COR-L47 (cell line): ENCODE results near the gene TRMT6.

Source experiments
- DNase-seq: peaks from one replicate; lab custom pipeline; 2025; lab: John Stamatoyannopoulos, UW

TRMT6 gene

GRCh38 chr20:5950271-5951031 lies at the start of gene TRMT6, which contains the start of gene MCM8:
Gene TRMT6 (minus strand): TSS chr20:5950533. CDS start chr20:5950405, 128 bp downstream.
Gene MCM8 (plus strand): TSS chr20:5950652. CDS start chr20:5952016, 1,364 bp downstream.
- DNase-seq, result peak; percentile 96

- DNase-seq, result no peak
Measured at GRCh38 chr20:5999783-6000182, 49.5 kb upstream of the TRMT6 start.

GRCh38 chr20:5996765-5997164 lies 46.4 kb upstream of the TRMT6 start:
- no peak for DNase-seq

GRCh38 chr20:5991623-5992441 lies 41.5 kb upstream of the TRMT6 start:
- no peak for DNase-seq

GRCh38 chr20:5990946-5991345 lies 40.6 kb upstream of the TRMT6 start:
- no peak for DNase-seq

GRCh38 chr20:5989539-5989938 lies 39.2 kb upstream of the TRMT6 start:
- DNase-seq, result no peak

GRCh38 chr20:5987383-5987782 lies 37.0 kb upstream of the TRMT6 start:
- no peak for DNase-seq

GRCh38 chr20:5980720-5981538 lies 30.6 kb upstream of the TRMT6 start:
- DNase-seq, result no peak

- DNase-seq, result no peak
Measured at GRCh38 chr20:5979801-5980200, 29.5 kb upstream of the TRMT6 start.

- no peak for DNase-seq
Measured at GRCh38 chr20:5977975-5978374, 27.6 kb upstream of the TRMT6 start.

GRCh38 chr20:5977223-5977622 lies 26.9 kb upstream of the TRMT6 start:
- no peak for DNase-seq

- no peak for DNase-seq
Measured at GRCh38 chr20:5975778-5976177, 25.4 kb upstream of the TRMT6 start.

- DNase-seq, result no peak
Measured at GRCh38 chr20:5974531-5974930, 24.2 kb upstream of the TRMT6 start.

GRCh38 chr20:5973971-5974370 lies 23.6 kb upstream of the TRMT6 start:
- DNase-seq, result no peak

GRCh38 chr20:5973172-5973571 lies 22.8 kb upstream of the TRMT6 start:
- DNase-seq, result no peak

- DNase-seq, result no peak
Measured at GRCh38 chr20:5971203-5971602, 20.9 kb upstream of the TRMT6 start.

GRCh38 chr20:5970381-5970780 lies 20.0 kb upstream of the TRMT6 start:
- DNase-seq, result no peak

- DNase-seq, result no peak
Measured at GRCh38 chr20:5969940-5970339, 19.6 kb upstream of the TRMT6 start.

- no peak for DNase-seq
Measured at GRCh38 chr20:5969348-5969935, 19.1 kb upstream of the TRMT6 start.

GRCh38 chr20:5968462-5968861 lies 18.1 kb upstream of the TRMT6 start:
- no peak for DNase-seq

GRCh38 chr20:5967469-5967868 lies 17.1 kb upstream of the TRMT6 start:
- DNase-seq, result no peak

GRCh38 chr20:5949943-5950270 lies 426 bp downstream of the TRMT6 start:
- DNase-seq, result no peak
